Measurements from ENCODE around the gene PITHD1. TPM values are rescaled to one million over a fixed set of nuclear protein-coding genes. Genes with fewer than 3 reads are reported as not detected.
"Not testable (repeated sequence)": the region's sequence is repeated elsewhere in the genome, so short reads cannot be mapped to it uniquely, and the experiment has no call there.

PITHD1 gene
- 10 to 100 TPM; 30.3 to 39.6 TPM for total RNA-seq

- Histone ChIP-seq H3K4me1 (peaks cover 0 to 24% of the 10 kb centered on the region in 2 donors), H3K36me3 (no peaks in the 10 kb centered on the region), H3K27me3 (no peaks in the 10 kb centered on the region), H3K4me3 (peak within 1 kb of the TSS; percentile 98 to 99), H3K9me3 (no peaks in the 10 kb centered on the region), H3K27ac (peak within 1 kb of the TSS; percentile 89 to 92)
- no peak for TF ChIP-seq CTCF (IDR thresholded peaks at IDR 0.05)
- DNase-seq (ENCODE audit: low spot score): peak; percentile 89
Measured at GRCh38 chr1:23777979-23778814, at the start of gene PITHD1. TSS of gene PITHD1 (plus strand) at chr1:23778418. CDS start at chr1:23778516, 98 bp downstream.

- H3K4me3 ChIP-seq: no peak overlapping the region
- H3K27me3 ChIP-seq: no peaks in the 10 kb centered on the region
- no peaks in the 10 kb centered on the region for H3K9me3 ChIP-seq
- no peaks in the 10 kb centered on the region for H3K36me3 ChIP-seq
- no peak overlapping the region for H3K27ac ChIP-seq
- no peak for DNase-seq (ENCODE audit: low spot score)
- no peak for TF ChIP-seq CTCF (IDR thresholded peaks at IDR 0.05)
- H3K4me1 ChIP-seq: no peaks in the 10 kb centered on the region
Measured at GRCh38 chr1:23732363-23733224, 45.6 kb upstream of the PITHD1 start.

GRCh38 chr1:23733281-23733680 is 44.9 kb upstream of the PITHD1 start:
- DNase-seq (ENCODE audit: low spot score); H3K36me3 ChIP-seq; H3K27me3 ChIP-seq; H3K4me3 ChIP-seq; H3K9me3 ChIP-seq; H3K27ac ChIP-seq; H3K4me1 ChIP-seq: not testable (repeated sequence)

- Histone ChIP-seq H3K27ac (no peak overlapping the region), H3K9me3 (no peaks in the 10 kb centered on the region), H3K4me1 (no peaks in the 10 kb centered on the region), H3K36me3 (no peaks in the 10 kb centered on the region), H3K4me3 (no peak overlapping the region), H3K27me3 (no peaks in the 10 kb centered on the region)
- no peak for TF ChIP-seq CTCF (IDR thresholded peaks at IDR 0.05)
- no peak for DNase-seq (ENCODE audit: low spot score)
Measured at GRCh38 chr1:23736437-23737134, 41.6 kb upstream of the PITHD1 start.

GRCh38 chr1:23741609-23742008 is 36.6 kb upstream of the PITHD1 start:
- TF ChIP-seq CTCF (IDR thresholded peaks at IDR 0.05): no peak
- no peak overlapping the region for H3K4me3 ChIP-seq
- no peaks in the 10 kb centered on the region for H3K27me3 ChIP-seq
- peaks cover 0 to 31% of the 10 kb centered on the region in 2 donors for H3K4me1 ChIP-seq
- H3K27ac ChIP-seq: no peak overlapping the region
- no peak for DNase-seq (ENCODE audit: low spot score)
- H3K36me3 ChIP-seq: no peaks in the 10 kb centered on the region
- H3K9me3 ChIP-seq: no peaks in the 10 kb centered on the region
